ENCODE results near the gene GPR152.

Gene GPR152

GRCh38 chr11:67437809-67438157 is 14.7 kb downstream of the GPR152 start:
- ChIA-PET POLR2A (interaction anchor here (0.6 to 1.2 kb wide), 2 partner anchors 31 to 36 kb away, joined by 3 read pairs; partner anchors contain the start of genes PPP1CA and TMEM134), CTCF (interaction anchor here (1.5 to 2.1 kb wide), 2 partner anchors 9 to 37 kb away, joined by 3 to 9 read pairs; partner anchors contain the start of gene RPS6KB2)
- DNase-seq (ENCODE audit: low read depth, low spot score) = no peak
- no peak for TF ChIP-seq CTCF (IDR thresholded peaks at IDR 0.05; ENCODE audit: insufficient read depth, low read length, missing control alignments)
- H3K4me3 ChIP-seq (ENCODE audit: low read depth, low read length) = no peak overlapping the region

- TF ChIP-seq CTCF (IDR thresholded peaks at IDR 0.05; ENCODE audit: insufficient read depth, low read length, missing control alignments) = no peak
- ChIA-PET CTCF (interaction anchor here (1.5 kb wide), 1 partner anchor 36 kb away, joined by 3 read pairs; no protein-coding TSS in a partner anchor), POLR2A (interaction anchor here (0.6 to 1.2 kb wide), 3 partner anchors 21 to 35 kb away, joined by 3 read pairs; partner anchors contain the start of genes PPP1CA and TMEM134)
- no peak within 1 kb of the TSS for H3K4me3 ChIP-seq (ENCODE audit: low read depth, low read length)
- DNase-seq (ENCODE audit: low read depth, low spot score) = no peak
Observed at GRCh38 chr11:67437082-67437808, 15.3 kb downstream of the GPR152 start, which contains the start of gene PTPRCAP. PTPRCAP (minus strand) TSS chr11:67437682; CDS start chr11:67437619, 63 bp downstream.

- no peak for TF ChIP-seq CTCF (IDR thresholded peaks at IDR 0.05; ENCODE audit: insufficient read depth, low read length, missing control alignments)
- ChIA-PET POLR2A (interaction anchor here (0.6 kb wide), 1 partner anchor 22 kb away, joined by 3 read pairs; no protein-coding TSS in a partner anchor), CTCF (no interaction called here)
- no peak for DNase-seq (ENCODE audit: low read depth, low spot score)
- no peak overlapping the region for H3K4me3 ChIP-seq (ENCODE audit: low read depth, low read length)
Observed at GRCh38 chr11:67436459-67437081, 16.0 kb downstream of the GPR152 start.

GRCh38 chr11:67435727-67436458 is 16.6 kb downstream of the GPR152 start:
- no peak for DNase-seq (ENCODE audit: low read depth, low spot score)
- ChIA-PET POLR2A (no interaction called here), CTCF (no interaction called here)
- no peak for TF ChIP-seq CTCF (IDR thresholded peaks at IDR 0.05; ENCODE audit: insufficient read depth, low read length, missing control alignments)
- no peak overlapping the region for H3K4me3 ChIP-seq (ENCODE audit: low read depth, low read length)

GRCh38 chr11:67435031-67435726 is 17.4 kb downstream of the GPR152 start:
- ChIA-PET CTCF (no interaction called here), POLR2A (no interaction called here)
- no peak overlapping the region for H3K4me3 ChIP-seq (ENCODE audit: low read depth, low read length)
- no peak for TF ChIP-seq CTCF (IDR thresholded peaks at IDR 0.05; ENCODE audit: insufficient read depth, low read length, missing control alignments)
- DNase-seq (ENCODE audit: low read depth, low spot score) = no peak
